Kidney epithelial cell (primary cell): ENCODE results near the gene RYK. TPM values are rescaled to one million over a fixed set of nuclear protein-coding genes. Genes with fewer than 3 reads are reported as not detected.

Experiments
- DNase-seq: peaks from one replicate; pipeline ENCODE4 v3.0.0-alpha.2; 2010; ENCODE audit warnings: low read depth
- H3K27me3 ChIP-seq: 2 replicates; pipeline ENCODE4 v1.6.0; 2011; ENCODE audit warnings: low read length; ENCODE audit not compliant: control insufficient read depth, insufficient read depth
- H3K36me3 ChIP-seq: 2 replicates; pipeline ENCODE4 v1.5.1; 2011; ENCODE audit warnings: low read length; ENCODE audit not compliant: control insufficient read depth, insufficient read depth
- H3K4me3 ChIP-seq: 2 replicates; pipeline ENCODE4 v1.5.1; 2011; ENCODE audit warnings: low read depth, mild to moderate bottlenecking, control low read depth, low read length
- total RNA-seq: library from RNA; depleted of rRNA; stranded (reverse); fragments of >200 nt; gene quantifications from 2 replicates; pipeline ENCODE4 v1.2.3, GENCODE V29; 2015
- TF ChIP-seq, protein P1 (sequence below): IDR thresholded peaks from 2 replicates; pipeline ENCODE4 v1.5.1; 2011; ENCODE audit warnings: mild to moderate bottlenecking, moderate library complexity, low read length, control low read depth, inconsistent platforms; ENCODE audit not compliant: insufficient read depth, poor library complexity, severe bottlenecking

Gene RYK
- total RNA-seq, 1 donor from 2014 or later, result 57.6 TPM

DNA sequence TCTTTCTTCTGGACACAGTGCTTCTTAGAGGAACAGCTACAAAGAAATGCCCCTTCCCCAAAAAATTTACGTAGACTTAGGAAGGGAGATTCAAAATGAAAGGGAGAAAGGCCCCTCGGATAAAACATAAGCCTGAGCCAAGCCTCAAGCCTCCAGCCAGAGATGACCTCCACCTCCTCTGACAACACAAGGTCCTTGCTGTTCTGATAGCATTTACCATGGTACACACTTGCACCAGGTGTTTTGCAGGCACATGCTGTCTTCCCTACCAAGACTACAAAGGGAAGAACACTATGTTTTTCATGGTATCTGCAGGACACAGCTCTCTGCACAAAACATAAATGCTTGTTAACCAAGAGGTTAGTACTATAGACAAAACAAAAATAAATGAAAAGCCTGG lies 27.8 kb downstream of the RYK start:
- no peak for DNase-seq
- no peak overlapping the region for H3K4me3 ChIP-seq
- no peaks in the 10 kb centered on the region for H3K36me3 ChIP-seq
- TF ChIP-seq, protein P1, sequence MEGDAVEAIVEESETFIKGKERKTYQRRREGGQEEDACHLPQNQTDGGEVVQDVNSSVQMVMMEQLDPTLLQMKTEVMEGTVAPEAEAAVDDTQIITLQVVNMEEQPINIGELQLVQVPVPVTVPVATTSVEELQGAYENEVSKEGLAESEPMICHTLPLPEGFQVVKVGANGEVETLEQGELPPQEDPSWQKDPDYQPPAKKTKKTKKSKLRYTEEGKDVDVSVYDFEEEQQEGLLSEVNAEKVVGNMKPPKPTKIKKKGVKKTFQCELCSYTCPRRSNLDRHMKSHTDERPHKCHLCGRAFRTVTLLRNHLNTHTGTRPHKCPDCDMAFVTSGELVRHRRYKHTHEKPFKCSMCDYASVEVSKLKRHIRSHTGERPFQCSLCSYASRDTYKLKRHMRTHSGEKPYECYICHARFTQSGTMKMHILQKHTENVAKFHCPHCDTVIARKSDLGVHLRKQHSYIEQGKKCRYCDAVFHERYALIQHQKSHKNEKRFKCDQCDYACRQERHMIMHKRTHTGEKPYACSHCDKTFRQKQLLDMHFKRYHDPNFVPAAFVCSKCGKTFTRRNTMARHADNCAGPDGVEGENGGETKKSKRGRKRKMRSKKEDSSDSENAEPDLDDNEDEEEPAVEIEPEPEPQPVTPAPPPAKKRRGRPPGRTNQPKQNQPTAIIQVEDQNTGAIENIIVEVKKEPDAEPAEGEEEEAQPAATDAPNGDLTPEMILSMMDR, result no peak
- H3K27me3 ChIP-seq, result no peaks in the 10 kb centered on the region

DNA sequence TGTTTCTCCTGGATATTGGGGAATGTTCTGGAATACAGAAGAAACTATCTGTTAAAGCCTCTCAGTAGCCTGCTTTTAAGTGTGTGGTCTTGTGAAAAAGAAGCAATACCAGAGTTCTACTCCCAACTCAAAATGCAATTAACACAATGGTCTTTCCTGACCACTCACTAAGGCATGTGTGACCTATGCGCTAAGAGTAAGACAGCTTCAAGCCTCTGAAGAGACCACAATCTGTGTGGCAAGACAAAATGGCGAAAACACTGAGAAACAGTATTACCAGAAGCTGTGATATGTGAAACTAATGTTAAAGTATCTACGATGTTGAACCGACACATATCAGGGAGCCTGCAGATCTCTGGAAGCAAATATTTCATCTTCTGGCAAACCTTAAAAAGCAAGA lies 33.8 kb downstream of the RYK start:
- TF ChIP-seq, protein P1, result no peak
- DNase-seq, result no peak
- Histone ChIP-seq H3K27me3 (no peaks in the 10 kb centered on the region), H3K4me3 (no peak overlapping the region), H3K36me3 (no peaks in the 10 kb centered on the region)

DNA sequence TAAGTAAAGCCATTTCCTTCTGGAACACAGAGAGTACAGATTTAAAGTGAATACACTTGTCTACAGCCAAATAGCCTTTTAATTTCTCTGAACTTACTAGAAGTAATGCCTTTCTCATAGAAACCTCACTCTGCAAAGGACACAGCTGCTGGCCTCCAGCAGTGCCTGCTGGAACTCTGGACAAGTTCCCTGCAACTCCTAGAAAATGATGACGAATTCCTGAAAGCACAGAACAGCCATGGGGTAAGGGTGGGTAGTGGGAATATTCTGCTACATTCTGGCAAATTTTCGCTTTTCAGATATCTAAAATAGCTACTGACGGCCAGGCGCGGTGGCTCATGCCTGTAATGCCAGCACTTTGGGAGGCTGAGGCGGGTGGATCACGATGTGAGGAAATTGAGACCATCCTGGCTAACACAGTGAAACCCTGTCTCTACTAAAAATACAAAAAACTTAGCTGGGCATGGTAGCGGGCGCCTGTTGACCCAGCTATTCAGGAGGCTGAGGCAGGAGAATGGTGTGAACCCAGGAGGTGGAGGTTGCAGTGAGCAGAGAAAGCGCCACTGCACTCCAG lies 34.4 kb downstream of the RYK start:
- no peaks in the 10 kb centered on the region for H3K27me3 ChIP-seq
- no peaks in the 10 kb centered on the region for H3K36me3 ChIP-seq
- DNase-seq, result no peak

DNA sequence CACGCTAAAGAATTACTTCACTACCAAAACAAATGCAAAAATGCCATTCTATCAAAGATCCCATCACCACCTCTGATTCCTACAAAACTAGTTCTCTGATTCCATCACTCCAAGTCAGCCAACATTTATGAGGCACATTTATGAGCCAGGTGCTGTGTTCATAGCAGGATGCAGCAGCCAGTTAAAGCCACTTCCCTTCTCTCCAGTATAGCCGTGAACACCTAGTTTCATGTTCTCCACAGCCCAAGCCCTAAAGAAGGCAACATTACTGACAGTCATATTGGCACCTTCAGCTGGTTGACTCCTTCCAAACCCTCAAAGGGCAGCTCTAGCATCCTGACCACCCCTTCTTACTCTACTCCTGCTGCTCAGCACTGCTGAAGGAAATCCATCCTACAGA lies 36.4 kb downstream of the RYK start:
- DNase-seq, result no peak
- Histone ChIP-seq H3K36me3 (peaks cover 1% of the 10 kb centered on the region), H3K27me3 (no peaks in the 10 kb centered on the region), H3K4me3 (no peak overlapping the region)
- TF ChIP-seq, protein P1, result no peak

More for the DNA sequence above, 34.4 kb downstream of the RYK start:
- H3K4me3 ChIP-seq, result no peak overlapping the region
- TF ChIP-seq, protein P1, result no peak

DNA sequence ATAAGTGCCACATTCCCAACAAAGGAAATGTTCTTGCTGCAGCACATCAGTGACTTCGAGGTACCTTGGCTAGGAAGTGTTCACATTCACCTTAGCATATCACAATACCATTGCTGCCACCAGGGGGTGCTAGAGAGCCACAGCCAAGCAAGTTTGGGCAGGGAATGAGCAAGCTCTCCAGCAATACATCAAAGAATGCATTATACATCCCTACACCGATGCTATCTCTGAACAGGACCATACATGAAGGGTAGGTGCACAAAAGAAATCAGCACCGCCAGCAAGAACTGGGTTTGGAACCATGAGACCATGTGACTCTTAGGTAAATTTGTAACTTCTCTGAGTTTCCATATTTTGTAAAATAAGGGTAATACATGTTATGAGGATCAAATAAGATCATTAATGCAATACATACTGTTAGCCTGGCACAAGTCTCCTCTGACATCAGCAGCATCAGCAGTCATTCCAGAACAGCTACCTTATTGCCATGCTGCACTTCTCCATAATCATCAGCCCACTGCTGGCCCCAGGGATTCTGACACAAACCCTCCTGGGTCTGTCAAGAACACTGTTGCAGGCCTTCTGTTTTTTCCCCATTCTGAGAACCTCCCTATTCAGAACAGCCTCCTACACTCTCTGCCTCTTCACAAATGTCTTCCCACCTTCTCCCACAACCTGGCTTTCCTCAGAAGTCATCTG lies 37.5 kb downstream of the RYK start:
- Histone ChIP-seq H3K27me3 (no peaks in the 10 kb centered on the region), H3K4me3 (no peak overlapping the region), H3K36me3 (peaks cover 1% of the 10 kb centered on the region)
- DNase-seq, result no peak
- TF ChIP-seq, protein P1, result peak; percentile 97

DNA sequence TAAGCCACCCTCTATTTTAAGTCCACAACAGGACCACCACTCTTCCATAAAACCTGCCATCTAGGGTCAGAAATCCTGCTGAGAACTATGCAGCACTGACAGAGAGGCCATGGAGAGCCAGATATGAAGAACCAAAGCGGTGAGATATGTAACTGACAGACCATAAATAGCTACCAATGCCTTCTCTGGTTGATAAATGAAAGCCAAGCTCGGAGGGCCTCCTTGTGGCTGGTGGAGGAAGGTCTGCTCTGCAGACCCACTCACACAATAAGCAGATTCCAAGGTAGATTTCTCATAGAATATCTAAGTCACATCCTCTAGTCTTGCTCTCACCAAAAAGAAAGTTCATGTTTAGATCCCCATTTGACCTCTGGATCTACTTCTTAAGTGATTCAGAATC lies 38.9 kb downstream of the RYK start:
- DNase-seq, result no peak
- TF ChIP-seq, protein P1, result peak; percentile 76
- Histone ChIP-seq H3K27me3 (no peaks in the 10 kb centered on the region), H3K36me3 (peaks cover 1% of the 10 kb centered on the region), H3K4me3 (no peak overlapping the region)
